ENCODE data around the gene IRF9.

The IRF9 gene

GRCh38 chr14:24160850-24161804 is at the start of gene IRF9:
Gene IRF9 (plus strand): TSS chr14:24161265. CDS start chr14:24162145, 880 bp downstream.
- peak; percentile 95 to 98 for DNase-seq

DNA sequence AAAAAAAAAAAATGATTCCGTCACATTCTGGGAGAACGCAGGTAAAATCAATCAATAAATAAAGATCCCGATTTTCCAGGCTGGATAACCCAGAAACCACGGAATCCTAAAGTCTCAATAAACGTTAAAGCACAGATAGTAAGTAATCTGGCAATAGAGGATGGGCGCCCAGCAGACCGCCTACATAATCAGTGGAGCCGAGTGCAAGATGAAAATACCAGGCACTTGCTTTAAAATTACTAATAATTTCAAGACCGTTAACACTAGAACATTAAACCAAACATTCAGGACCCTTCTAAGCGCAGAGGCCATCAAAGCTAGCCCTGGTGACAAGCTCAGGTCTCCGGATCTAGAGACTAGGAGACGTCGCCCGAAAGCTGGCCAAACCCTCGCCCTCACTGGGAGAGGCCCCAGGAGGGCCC is 47.7 kb upstream of the IRF9 start:
- no peak for DNase-seq

GRCh38 chr14:24113801-24114531 is 47.1 kb upstream of the IRF9 start:
- peak; percentile 80 to 86 for DNase-seq

- DNase-seq = peak; percentile 99 to 100
These were observed 46.3 kb upstream of the IRF9 start, which contains the start of the genes DCAF11 and NRL for GRCh38 chr14:24114532-24115421. Gene DCAF11 (plus strand): TSS chr14:24114777. CDS start chr14:24115595, 818 bp downstream. Gene NRL (minus strand): TSS chr14:24114949. CDS start chr14:24082848, 32,101 bp downstream.

DNA sequence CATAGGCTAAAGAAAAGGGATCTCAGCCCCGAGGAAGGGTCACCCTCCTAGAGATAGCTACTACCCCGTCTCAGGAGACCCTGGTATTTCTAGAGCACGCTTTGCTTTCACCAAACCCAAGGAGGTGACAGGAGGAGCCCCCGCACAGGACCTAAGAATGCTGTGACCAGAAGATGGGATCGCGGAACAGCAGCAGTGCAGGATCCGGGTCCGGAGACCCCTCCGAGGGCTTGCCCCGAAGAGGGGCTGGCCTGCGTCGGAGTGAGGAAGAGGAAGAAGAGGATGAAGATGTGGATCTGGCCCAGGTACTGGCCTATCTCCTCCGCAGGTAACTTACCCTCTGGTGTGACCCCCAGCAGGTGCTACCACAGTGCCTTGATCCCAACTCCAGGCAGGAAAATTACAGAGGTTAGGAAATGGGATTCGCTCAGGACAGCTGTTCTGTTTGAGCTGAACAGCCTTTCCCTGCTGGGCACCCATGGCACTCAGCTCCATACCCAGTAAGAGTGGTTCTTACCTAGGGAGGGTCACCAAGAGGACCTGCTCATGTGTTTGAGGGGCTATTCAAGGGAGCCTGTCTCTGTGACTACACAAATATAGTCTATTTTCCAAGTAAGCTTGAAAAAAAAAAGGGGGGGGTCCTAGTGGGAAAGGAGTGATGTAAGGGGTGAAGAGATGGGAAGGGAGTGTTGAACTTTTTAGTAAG is 45.5 kb upstream of the IRF9 start:
- DNase-seq = no peak

GRCh38 chr14:24116128-24116814 is 44.8 kb upstream of the IRF9 start:
- no peak for DNase-seq

DNA sequence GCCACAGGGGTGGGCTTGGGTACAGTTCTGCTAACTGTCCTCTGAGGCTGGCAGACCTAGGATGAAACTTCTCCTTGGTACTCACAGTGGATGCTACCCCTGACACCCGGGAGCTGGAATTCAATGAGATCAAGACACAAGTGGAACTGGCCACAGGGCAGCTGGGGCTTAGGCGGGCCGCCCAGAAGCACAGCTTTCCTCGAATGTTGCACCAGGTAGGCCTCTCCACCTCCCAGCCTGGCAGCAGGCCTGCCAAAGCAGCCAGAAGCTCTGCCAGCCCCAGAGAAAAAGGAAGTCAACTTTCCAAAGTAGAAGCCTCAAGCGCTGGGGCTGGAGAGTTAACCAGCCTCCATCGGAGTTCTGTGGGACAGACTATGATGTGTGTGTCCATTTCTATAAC is 43.9 kb upstream of the IRF9 start:
- no peak for DNase-seq

DNA sequence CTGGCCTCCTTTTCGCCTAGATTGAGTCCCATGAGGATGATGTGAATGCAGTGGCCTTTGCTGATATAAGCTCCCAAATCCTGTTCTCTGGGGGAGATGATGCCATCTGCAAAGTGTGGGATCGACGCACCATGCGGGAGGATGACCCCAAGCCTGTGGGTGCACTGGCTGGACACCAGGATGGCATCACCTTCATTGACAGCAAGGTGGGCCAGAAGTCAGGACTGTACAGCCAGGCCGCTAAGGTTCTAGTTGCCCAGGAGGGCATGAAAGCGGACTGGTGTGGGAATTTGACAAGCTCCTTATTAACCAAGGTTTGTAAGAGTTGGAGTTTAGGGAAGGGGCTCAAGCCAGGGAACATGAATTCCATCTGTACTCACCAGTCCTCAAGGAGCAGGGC is 41.4 kb upstream of the IRF9 start:
- DNase-seq = no peak

- no peak for DNase-seq
These were observed 39.9 kb upstream of the IRF9 start for GRCh38 chr14:24121210-24121609.

DNA sequence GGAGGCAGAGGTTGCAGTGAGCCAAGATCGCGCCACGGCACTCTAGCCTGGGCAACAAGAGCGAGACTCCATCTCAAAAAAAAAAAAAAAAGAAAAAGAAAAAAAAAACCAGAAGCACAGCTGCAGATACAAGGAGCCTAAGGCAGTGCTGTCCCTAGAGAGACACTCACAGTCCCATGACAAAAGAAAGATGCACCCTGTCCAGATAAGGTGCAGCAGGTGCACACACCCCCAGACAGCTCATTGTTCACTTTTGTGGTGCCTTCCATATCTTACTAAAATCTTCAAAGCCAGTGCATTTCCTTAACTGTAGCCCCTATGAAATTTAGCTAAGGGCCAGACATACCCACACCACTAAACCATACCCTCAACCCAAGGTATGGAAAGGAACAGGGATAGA is 38.6 kb upstream of the IRF9 start:
- DNase-seq = no peak

- no peak for DNase-seq
These were observed 38.2 kb upstream of the IRF9 start for GRCh38 chr14:24122898-24123297.

DNA sequence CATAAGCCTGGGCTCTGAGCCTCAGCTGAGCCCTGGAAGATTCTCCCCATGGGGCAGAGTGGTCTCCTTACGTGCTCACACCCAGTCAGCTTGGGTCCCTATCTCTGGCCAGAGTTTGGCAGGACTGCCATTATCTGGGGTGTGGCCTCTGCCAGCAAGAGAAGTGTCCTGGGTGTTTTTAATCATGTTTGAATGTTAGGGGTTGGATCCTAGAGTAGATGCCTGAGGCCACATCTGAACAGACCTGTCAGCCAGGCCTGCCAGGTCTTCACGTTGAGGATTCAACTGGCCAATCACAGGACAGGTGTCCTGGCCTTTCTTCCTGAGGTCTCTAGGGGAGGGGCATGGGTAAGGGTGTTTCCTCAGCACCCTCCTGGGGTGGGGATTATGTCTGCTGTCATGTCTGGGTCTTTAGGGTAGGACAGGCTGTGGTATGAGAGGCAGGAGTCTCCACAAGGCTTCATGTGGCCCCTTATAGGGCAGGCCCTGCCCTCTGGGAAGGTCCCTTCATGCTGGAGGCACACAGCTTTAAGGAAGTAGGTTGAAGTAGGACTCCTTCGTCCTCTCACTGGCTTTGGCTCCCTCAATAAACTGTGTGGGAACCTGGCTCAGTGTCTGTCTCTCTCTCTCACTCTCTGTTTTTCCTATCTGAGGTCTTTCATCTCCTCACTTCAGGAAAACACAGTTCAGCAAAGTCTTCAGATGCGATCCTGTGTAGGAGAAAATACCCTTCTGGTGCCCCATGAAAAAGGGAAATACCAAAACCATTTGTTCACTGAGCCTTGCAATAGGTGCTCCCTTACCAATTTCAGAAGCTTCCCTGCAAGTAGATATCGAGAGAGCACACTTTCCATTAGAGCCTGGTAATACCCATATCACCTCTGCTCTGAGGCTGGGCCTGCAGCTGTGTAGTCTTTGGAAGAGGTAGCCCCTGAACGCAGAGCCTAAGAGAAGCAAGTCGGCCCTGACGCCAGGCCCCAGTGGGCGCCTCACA is 37.3 kb upstream of the IRF9 start:
- no peak for DNase-seq

GRCh38 chr14:24126939-24127338 is 34.1 kb upstream of the IRF9 start:
- no peak for DNase-seq

GRCh38 chr14:24127673-24128072 is 33.4 kb upstream of the IRF9 start:
- DNase-seq = no peak

DNA sequence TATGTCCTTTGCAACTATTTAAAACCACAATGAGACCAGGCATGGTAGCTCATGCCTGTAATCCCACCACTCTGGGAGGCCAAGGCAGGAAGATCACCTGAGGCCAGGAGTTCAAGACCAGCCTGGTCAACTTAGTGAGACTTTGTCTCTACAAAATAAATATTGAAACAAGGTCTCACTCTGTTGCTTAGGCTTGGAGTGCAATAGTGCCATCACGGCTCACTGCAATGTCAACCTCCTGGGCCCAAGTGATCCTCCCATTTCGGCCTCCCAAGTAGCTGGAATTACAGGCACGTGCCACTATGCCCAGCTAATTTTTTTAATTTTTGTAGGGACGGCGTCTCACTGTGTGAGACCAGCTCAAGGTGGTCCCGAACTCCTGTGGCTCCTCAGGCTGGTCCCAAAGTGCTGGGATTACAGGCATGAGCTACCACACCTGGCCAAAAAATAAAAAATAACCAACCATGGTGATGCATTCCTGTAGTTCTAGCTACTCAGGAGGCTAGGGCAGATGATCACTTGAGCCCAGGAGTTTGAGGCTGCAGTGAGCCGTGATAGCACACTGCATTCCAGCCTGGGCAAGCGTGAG is 31.6 kb upstream of the IRF9 start:
- no peak for DNase-seq

DNA sequence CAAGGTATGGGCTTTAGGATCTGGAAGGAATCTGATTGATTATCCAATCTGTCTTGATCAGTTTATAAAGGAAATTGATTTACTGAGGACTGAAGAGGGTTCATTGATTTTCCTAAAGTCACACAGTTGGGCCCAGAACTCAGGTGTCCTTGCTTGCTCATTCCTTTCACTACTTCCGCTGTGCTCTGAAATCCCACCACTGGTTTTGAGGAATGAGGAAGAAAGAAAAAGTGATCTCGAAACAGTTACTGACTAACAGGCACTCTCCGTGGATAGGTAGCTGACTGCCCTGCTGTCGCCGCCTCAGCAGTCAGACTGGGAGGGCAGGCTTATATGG is 30.7 kb upstream of the IRF9 start, which contains the start of gene FITM1:
Gene FITM1 (plus strand): TSS at position 280 of the 337 bp plus-strand sequence. CDS start 905 bp downstream, outside the sequence.
- DNase-seq = no peak

GRCh38 chr14:24130717-24131548 is 30.1 kb upstream of the IRF9 start:
- DNase-seq = no peak

DNA sequence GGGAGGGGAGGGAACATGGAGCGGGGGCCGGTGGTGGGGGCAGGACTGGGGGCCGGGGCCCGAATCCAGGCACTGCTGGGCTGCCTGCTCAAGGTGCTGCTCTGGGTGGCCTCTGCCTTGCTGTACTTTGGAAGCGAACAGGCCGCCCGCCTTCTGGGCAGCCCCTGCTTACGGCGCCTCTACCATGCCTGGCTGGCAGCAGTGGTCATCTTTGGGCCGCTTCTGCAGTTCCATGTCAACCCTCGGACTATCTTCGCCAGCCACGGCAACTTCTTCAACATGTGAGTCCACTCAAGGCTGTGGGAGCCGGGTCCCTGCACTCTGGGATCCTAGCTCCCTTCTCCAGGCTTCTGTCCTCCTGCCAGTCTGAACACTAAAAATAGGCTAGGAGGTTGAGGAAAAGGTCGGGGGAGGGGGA is 29.5 kb upstream of the IRF9 start:
- no peak for DNase-seq
